Activated naive CD4-positive, alpha-beta T cell treated with anti-CD3 and anti-CD28 coated beads, Interleukin-2, amount 10 ng/mL, durations not matched to agents 5 hours and 36 hours (primary cell): ENCODE results near the gene BCL10. TPM values are rescaled to one million over a fixed set of nuclear protein-coding genes. Genes with fewer than 3 reads are reported as not detected.

Experiments used
- total RNA-seq, 2 experiments: library from RNA; stranded (reverse); gene quantifications; one replicate each; pipeline ENCODE4 v1.2.3, GENCODE V29; 2021

The BCL10 gene
- 10 to 100 TPM; 29.1 to 29.6 TPM for total RNA-seq

DNA sequence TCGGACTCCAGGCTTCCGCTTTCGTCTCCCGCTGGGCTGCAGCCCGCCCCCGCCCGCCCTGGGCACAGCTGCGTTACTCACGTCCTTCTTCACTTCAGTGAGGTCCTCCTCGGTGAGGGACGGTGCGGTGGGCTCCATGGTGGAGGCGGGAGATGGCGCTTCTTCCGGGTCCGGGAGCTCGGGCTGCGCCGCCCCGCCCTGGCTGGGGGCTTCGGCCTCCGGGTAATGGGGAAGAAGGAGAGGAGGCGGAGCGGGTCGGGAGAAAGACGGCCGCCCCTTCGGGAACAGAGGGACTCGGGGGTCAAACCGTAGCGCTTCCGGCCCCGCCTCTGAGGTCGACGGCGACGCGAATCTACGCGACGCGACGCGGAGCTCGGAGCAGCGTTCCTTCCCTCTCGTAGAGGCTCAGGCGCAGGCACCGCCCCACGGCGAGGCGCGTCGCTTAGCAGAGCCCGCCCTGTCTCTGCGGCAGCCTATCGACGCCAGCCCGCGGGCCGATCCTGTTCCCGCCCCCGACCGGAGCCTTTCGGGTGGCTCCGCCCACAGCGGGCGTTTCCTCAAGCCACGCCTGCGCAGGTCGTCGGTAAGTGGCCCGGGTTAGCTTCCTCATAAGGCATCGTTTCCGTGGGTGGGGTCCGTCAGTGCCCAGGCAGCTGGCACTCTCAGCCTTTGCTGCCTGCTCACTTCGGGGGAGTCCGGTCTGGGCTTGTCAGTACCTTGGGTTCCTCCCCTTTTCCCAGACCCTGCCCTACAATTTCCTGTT lies at the start of gene BCL10:
BCL10 (minus strand) TSS at position 418 of the 763 bp plus-strand sequence; CDS start at position 138, 280 bp downstream.

DNA sequence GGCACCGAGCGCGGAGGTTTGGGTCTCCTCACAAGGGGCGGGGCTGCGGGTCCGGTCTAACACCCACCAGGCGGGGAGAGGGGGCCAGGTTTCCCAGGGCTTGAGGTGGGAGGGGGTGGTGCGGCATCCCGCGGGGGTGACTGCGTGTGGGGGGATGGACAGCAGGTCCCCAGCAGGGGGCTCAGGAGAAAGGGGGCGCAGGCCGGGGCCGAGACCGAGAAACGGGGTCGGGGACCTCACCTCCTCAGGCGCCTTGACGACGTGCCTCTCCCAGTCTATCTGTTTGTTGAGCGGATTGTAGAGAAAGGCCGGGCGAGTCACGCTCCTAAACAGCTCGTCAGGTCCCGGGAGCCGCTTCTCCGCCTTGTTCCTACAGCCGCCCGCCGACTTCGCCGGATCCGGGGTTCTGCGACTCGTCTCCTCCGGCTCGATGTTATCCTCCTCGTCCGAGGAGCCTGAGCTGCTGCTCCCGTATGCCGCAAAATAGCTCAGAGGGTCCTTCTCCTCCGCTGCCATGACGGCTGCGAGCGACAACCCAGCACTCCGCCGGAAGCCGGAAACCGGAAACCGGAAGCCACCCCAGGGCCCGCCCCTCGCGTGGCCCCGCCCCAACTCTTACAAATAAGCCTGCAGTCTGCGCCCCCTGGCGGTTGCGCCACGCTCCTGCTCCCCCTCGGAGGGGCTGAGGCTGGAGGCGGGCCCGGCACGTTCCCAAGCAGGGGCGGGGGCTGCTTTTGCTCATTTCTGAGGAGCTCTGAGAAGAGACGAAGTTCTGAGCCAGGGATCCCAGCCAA lies 17.1 kb downstream of the BCL10 start, which contains the start of gene C1orf52:
C1orf52 (minus strand) TSS at position 545 of the 794 bp plus-strand sequence; CDS start at position 516, 29 bp downstream.

Other genes starting within 250 kb of the BCL10 start
- gene MCOLN3, start 228.1 kb downstream of the BCL10 start, total RNA-seq, result 10 to 100 TPM; 11.0 to 11.5 TPM
- 1 to 10 TPM; 2.3 TPM for gene SYDE2, start 75.6 kb downstream of the BCL10 start, total RNA-seq
- 10 to 100 TPM; 23.2 to 25.2 TPM for gene C1orf52, start 17.0 kb downstream of the BCL10 start, total RNA-seq
- not detected for gene DDAH1, start 188.5 kb upstream of the BCL10 start, total RNA-seq